ENCODE results near the gene NUP93.

- TF ChIP-seq, protein P1, sequence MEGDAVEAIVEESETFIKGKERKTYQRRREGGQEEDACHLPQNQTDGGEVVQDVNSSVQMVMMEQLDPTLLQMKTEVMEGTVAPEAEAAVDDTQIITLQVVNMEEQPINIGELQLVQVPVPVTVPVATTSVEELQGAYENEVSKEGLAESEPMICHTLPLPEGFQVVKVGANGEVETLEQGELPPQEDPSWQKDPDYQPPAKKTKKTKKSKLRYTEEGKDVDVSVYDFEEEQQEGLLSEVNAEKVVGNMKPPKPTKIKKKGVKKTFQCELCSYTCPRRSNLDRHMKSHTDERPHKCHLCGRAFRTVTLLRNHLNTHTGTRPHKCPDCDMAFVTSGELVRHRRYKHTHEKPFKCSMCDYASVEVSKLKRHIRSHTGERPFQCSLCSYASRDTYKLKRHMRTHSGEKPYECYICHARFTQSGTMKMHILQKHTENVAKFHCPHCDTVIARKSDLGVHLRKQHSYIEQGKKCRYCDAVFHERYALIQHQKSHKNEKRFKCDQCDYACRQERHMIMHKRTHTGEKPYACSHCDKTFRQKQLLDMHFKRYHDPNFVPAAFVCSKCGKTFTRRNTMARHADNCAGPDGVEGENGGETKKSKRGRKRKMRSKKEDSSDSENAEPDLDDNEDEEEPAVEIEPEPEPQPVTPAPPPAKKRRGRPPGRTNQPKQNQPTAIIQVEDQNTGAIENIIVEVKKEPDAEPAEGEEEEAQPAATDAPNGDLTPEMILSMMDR (IDR thresholded peaks at IDR 0.05), result no peak
- no peak for TF ChIP-seq NFE2L2 (conservative IDR thresholded peaks at IDR 0.05; ENCODE audit: low read length)
These were observed 165.9 kb downstream of the NUP93 start for GRCh38 chr16:56895813-56896212.
